ENCODE data around the gene TBX3. TPM values are rescaled to one million over a fixed set of nuclear protein-coding genes. Genes with fewer than 3 reads are reported as not detected.

The TBX3 gene
- total RNA-seq, 1 donor from 2014 or later, result not detected

GRCh38 chr12:114682785-114683708 lies 928 bp downstream of the TBX3 start:
- intact Hi-C loops (cut with micrococcal nuclease), result loop anchor here (5.0 kb wide), 1 partner anchor 1216 kb away; no protein-coding TSS in a partner anchor

GRCh38 chr12:114682106-114682784 lies 1.7 kb downstream of the TBX3 start:
- intact Hi-C loops (cut with micrococcal nuclease), result loop anchor here (5.0 kb wide), 1 partner anchor 1215 kb away; no protein-coding TSS in a partner anchor

- intact Hi-C loops (cut with micrococcal nuclease), result loop anchor here (5.0 kb wide), 1 partner anchor 1214 kb away; no protein-coding TSS in a partner anchor
Measured at GRCh38 chr12:114681116-114681871, 2.7 kb downstream of the TBX3 start.

- intact Hi-C loops (cut with micrococcal nuclease), result loop anchor here (5.0 kb wide), 1 partner anchor 1213 kb away; no protein-coding TSS in a partner anchor
Measured at GRCh38 chr12:114680604-114681069, 3.3 kb downstream of the TBX3 start.

GRCh38 chr12:114679942-114680341 lies 4.0 kb downstream of the TBX3 start:
- intact Hi-C loops (cut with micrococcal nuclease), result loop anchor here (5.0 kb wide), 1 partner anchor 1213 kb away; no protein-coding TSS in a partner anchor

- intact Hi-C loops (cut with micrococcal nuclease), result no loop called here
Measured at GRCh38 chr12:114679452-114679875, 4.5 kb downstream of the TBX3 start.

GRCh38 chr12:114678718-114679117 lies 5.3 kb downstream of the TBX3 start:
- intact Hi-C loops (cut with micrococcal nuclease), result no loop called here

GRCh38 chr12:114678028-114678427 lies 5.9 kb downstream of the TBX3 start:
- intact Hi-C loops (cut with micrococcal nuclease), result no loop called here

- intact Hi-C loops (cut with micrococcal nuclease), result no loop called here
Measured at GRCh38 chr12:114676142-114676741, 7.7 kb downstream of the TBX3 start.

- intact Hi-C loops (cut with micrococcal nuclease), result no loop called here
Measured at GRCh38 chr12:114674251-114675047, 9.5 kb downstream of the TBX3 start.

GRCh38 chr12:114673901-114674250 lies 10.1 kb downstream of the TBX3 start:
- intact Hi-C loops (cut with micrococcal nuclease), result no loop called here

GRCh38 chr12:114673169-114673833 lies 10.7 kb downstream of the TBX3 start:
- intact Hi-C loops (cut with micrococcal nuclease), result no loop called here

GRCh38 chr12:114672817-114673168 lies 11.2 kb downstream of the TBX3 start:
- intact Hi-C loops (cut with micrococcal nuclease), result no loop called here

GRCh38 chr12:114671443-114672411 lies 12.2 kb downstream of the TBX3 start:
- intact Hi-C loops (cut with micrococcal nuclease), result loop anchor here (2.0 kb wide), 1 partner anchor 13 kb away; the partner anchor contains the start of gene TBX3

- intact Hi-C loops (cut with micrococcal nuclease), result loop anchor here (2.0 kb wide), 1 partner anchor 14 kb away; the partner anchor contains the start of gene TBX3
Measured at GRCh38 chr12:114671066-114671442, 12.9 kb downstream of the TBX3 start.

GRCh38 chr12:114670291-114670980 lies 13.5 kb downstream of the TBX3 start:
- intact Hi-C loops (cut with micrococcal nuclease), result loop anchor here (2.0 kb wide), 1 partner anchor 14 kb away; the partner anchor contains the start of gene TBX3

Data from T-helper 2 cell treated with Interferon-gamma antibody and Interleukin-4, amounts not matched to agents 100 ng/mL and 5 ng/mL, for 36 hours (primary cell).